D721Med (cell line): ENCODE measurements around the gene GALNT2.

Experiments used
- DNase-seq: peaks from one replicate; pipeline ENCODE4 v3.0.0; 2011; ENCODE audit warnings: low spot score; ENCODE audit not compliant: insufficient read length
- FAIRE-seq: peaks from 2 replicates; lab custom pipeline; 2011; peaks lifted over from hg19 to GRCh38; lab: Jason Lieb, UNC
- TF ChIP-seq, protein P1 (sequence below): IDR thresholded peaks from 2 replicates; pipeline ENCODE4 v1.5.1; 2012; ENCODE audit warnings: mild to moderate bottlenecking, control low read depth; ENCODE audit not compliant: insufficient read depth; ENCODE audit errors: missing control alignments

GALNT2 gene

DNA sequence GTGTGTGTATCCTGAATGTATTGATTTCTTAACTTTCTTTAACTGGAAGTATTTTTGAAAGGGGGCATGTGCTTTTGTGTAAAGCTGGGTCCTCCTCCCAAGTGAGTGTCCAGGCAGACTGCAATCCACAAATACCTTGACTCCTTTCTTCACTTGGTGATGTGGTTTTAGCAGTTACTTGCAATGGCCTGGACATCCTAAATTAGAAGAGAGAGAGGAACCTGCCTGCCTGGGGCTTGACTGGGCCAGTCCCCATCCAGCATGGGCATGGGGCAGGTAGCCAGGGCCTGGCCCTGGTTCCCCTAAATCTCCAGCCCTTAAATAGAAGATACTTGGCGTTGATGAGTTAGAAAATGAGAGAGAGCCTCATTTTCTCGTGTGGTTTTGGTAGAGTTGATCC lies 199.4 kb downstream of the GALNT2 start:
- DNase-seq, result no peak
- FAIRE-seq, result no peak
- TF ChIP-seq, protein P1, sequence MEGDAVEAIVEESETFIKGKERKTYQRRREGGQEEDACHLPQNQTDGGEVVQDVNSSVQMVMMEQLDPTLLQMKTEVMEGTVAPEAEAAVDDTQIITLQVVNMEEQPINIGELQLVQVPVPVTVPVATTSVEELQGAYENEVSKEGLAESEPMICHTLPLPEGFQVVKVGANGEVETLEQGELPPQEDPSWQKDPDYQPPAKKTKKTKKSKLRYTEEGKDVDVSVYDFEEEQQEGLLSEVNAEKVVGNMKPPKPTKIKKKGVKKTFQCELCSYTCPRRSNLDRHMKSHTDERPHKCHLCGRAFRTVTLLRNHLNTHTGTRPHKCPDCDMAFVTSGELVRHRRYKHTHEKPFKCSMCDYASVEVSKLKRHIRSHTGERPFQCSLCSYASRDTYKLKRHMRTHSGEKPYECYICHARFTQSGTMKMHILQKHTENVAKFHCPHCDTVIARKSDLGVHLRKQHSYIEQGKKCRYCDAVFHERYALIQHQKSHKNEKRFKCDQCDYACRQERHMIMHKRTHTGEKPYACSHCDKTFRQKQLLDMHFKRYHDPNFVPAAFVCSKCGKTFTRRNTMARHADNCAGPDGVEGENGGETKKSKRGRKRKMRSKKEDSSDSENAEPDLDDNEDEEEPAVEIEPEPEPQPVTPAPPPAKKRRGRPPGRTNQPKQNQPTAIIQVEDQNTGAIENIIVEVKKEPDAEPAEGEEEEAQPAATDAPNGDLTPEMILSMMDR, result no peak

DNA sequence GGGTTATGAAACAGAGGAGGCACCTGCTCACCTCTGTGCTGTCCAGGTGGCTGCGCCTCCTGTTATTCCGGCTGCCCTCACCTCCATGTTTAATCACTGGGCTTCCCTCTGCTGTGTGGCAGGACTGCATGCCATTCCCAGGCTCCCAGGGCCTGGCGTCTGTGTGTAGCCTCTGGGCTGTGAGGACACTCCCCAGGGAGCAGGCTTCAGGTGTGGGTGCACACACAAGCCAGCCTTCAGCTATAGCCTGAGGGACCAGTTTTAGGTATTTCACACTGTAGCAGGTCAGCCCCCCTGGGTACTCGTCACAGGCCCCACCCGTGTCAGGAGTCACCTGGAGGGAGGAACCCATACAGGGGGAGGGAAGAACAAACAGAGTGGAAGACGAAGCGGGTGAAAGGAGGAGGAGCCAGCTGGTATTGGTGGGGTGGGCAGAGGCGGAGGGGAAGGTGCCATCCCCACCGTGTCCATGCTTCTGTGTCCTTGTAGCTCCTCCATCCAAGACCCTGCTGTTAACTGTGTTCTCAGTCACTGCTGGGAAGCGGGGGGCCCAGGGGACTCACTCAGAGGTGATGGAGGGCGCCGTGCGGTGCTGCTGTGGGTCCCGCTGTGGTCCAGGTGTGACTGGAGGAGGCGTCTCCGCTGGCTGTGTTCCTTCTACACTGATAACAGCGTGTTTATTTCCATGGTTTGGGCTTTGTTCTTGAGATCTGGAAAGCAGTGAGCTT lies 200.5 kb downstream of the GALNT2 start:
- TF ChIP-seq, protein P1, result no peak

DNA sequence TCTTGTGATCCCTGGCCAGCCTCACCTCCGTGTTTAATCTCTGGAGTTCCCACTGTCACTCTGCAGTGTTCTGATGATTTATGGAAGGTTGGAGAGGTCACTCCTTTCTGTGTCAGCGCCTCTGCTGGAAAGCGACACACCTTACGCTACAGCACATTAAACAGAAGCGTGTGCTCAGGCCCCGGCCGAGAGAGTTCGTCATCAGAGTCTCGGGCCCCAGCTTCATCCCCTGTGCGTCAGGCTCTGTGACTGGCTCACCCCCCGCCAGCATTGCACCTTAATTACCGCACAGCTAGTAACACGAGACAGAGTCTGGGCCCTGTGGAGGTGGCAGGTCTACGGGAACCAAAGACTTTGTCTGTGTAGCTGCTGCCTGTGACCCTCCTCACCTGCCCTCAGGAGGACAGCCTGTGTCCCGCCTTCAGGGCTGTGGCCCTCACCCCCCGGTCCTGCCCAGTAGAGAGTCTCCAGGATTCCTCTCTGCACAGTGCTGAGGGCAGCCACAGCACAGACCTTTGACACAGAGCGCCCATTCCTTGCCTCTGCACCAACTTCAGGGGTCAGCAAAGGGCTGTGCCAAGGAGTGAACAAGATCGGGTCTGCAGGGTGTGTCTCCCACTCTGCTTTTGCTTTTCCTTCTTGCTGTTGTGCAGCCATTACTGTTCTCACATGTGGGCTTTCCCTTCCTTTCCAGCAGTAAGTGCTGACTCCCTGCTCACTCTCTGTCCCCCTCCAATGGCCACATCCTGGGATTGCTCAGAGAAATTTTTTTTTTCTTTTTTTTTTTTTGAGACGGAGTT lies 201.5 kb downstream of the GALNT2 start:
- DNase-seq (peak; percentile 82), FAIRE-seq (no peak)
- TF ChIP-seq, protein P1, result peak; percentile 71

More for the DNA sequence above, 200.5 kb downstream of the GALNT2 start:
- DNase-seq (no peak), FAIRE-seq (no peak)

DNA sequence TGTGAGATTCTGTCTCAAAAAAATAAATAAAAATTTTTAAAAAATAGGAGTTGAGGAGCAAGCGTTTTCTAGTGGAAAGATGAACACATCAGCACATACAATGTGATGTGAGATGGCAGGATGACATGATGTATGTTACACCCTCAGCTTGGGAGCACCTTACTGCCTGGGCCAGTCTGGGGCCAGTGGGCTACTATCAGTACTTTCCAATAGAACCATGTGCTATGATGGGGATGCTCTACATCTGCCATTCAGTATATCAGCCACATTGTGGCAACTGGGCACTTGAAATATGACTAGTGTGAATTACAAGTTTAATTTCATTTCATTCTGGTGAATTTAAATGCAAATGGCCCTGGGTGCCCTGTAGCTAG lies 203.1 kb downstream of the GALNT2 start:
- no peak for DNase-seq
- TF ChIP-seq, protein P1, result no peak
- no peak for FAIRE-seq

DNA sequence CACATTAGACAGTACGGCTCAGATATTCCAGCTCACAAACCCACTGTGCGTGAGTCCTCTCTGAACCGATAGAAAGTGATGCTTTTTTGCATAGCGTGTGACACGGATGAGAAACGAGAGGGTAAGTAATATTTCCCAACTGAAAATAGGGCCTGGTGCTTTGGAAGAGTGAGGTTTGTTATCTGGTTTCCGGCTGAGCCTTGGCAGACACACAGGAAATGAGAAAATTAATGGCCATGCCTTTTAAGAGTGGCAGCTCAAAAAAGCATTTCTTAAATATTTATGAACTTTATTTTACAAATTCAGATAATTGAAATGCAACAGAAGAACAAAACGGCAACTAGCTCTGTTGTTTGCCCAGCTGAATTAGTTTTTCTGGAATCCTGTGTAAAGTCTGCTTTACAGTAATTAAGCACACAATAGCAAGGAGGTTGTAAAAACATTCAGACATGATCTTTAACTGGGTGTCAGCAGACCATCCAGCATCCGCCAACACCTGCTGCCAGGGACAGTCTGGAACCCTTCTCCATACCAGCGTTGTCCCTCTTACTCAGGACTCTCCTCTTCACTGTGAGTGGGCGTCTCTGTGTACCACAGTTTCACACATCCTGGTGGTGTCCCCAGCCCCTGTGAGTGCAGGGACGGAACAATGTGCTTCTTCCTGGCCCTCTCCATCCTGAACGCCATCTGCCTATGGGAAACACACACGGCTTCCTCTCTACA lies 203.7 kb downstream of the GALNT2 start:
- no peak for FAIRE-seq
- DNase-seq, result no peak
- TF ChIP-seq, protein P1, result no peak

DNA sequence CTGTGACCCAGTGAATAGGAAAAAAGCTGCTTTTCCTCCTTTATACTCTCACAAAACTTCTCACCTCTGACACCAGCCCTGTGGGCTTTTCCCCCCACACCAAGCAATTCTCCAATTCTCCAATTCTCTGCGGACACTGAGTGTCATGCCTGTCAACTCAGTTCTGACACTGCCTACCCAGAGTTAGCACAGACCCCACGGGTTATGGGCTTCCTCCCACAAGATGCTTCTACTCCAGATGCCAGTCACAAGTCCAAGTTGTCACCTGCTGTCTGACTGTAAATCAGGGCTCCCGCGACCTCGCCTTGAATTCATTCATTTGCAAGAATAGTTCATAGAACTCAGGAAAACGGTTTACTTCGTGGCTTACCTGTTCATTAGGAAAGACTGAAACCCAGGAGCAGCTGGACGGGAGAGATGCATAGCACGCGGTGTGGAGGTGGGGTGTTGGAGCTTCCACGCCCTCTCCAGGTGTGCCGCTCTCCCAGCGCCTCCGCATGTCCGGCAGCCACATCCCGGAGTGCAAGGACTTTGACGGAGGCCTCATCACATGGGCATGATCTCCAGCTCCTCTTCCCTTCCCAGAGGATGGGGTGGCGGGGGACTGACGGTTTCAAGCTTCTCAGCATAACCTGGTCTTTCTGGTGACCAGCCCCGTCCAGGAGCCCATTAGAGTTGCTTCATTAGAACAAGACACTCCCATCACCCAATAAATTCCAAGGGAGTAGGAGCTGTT lies 204.4 kb downstream of the GALNT2 start:
- FAIRE-seq (no peak), DNase-seq (no peak)
- TF ChIP-seq, protein P1, result no peak
